ENCODE results near the gene P3H3. TPM values are rescaled to one million over a fixed set of nuclear protein-coding genes. Genes with fewer than 3 reads are reported as not detected.

P3H3 gene
- total and polyA plus RNA-seq, 9 of the 15 experiments (the other 6 are each of a cell fraction or from before 2014, with no cell fraction given) = 0.03 to 15.0 (median 4.8) TPM

GRCh38 chr12:6832125-6832524 is 3.9 kb downstream of the P3H3 start:
- intact Hi-C loops (cut with micrococcal nuclease) = no loop called here
- Histone ChIP-seq H3K4me2 (ENCODE audit: insufficient read depth, low read length) (no peak overlapping the region), H2AFZ (ENCODE audit: low read depth, low read length) (no peak overlapping the region), H3K79me2 (ENCODE audit: control insufficient read depth, insufficient read depth, low read length) (peaks cover 24% of the 10 kb centered on the region), H3K9me1 (ENCODE audit: control insufficient read depth, insufficient read depth, low read length) (no peaks in the 10 kb centered on the region), H3K27ac (ENCODE audit: extremely low read depth, low read depth, low read length) (no peak overlapping the region), H3K36me3 (ENCODE audit: control insufficient read depth, insufficient read depth, low read length) (peaks cover 47% of the 10 kb centered on the region; the same call in 2 of the 3 replicates), H3K9me3 (replicated peaks; ENCODE audit: control insufficient read depth, insufficient read depth, low read depth, low read length) (no peaks in the 10 kb centered on the region), H3K27me3 (ENCODE audit: control insufficient read depth in 2 of 2, insufficient read depth in 2 of 2, low read length in 2 of 2) (no peaks in the 10 kb centered on the region), H3K4me1 (replicated peaks in 1 of 2; ENCODE audit: control insufficient read depth in 2 of 2, insufficient read depth in 2 of 2, low read length in 2 of 2) (peaks cover 9 to 37% of the 10 kb centered on the region in 2 experiments; a peak in 4 of 5 replicates), H3K4me3 (no peak overlapping the region), H3K9ac (ENCODE audit: insufficient read depth in 1 of 2, low read depth in 2 of 2, low read length in 2 of 2) (no peak overlapping the region), H4K20me1 (replicated peaks; ENCODE audit: control insufficient read depth, insufficient read depth, low read length) (no peaks in the 10 kb centered on the region)
- POLR2A ChIA-PET = interaction anchor here (0.6 to 3.9 kb wide), 6 partner anchors 8 to 470 kb away, joined by 3 to 24 read pairs (median 4); no protein-coding TSS in a partner anchor
- TF ChIP-seq HDAC2 (IDR thresholded peaks at IDR 0.05) (no peak), ZNF282 (CRISPR knock-in tag; IDR thresholded peaks at IDR 0.05) (no peak), ZC3H4 (CRISPR knock-in tag; IDR thresholded peaks at IDR 0.05; ENCODE audit: borderline replicate concordance) (no peak), ARID2 (IDR thresholded peaks at IDR 0.05) (no peak), ZBED1 (IDR thresholded peaks at IDR 0.05) (no peak), XRCC4 (IDR thresholded peaks at IDR 0.05; ENCODE audit: extremely low read depth, insufficient read depth, insufficient read length) (no peak), ZFPM2 (CRISPR knock-in tag; IDR thresholded peaks at IDR 0.05) (no peak)
- TF ChIP-seq, protein P1, sequence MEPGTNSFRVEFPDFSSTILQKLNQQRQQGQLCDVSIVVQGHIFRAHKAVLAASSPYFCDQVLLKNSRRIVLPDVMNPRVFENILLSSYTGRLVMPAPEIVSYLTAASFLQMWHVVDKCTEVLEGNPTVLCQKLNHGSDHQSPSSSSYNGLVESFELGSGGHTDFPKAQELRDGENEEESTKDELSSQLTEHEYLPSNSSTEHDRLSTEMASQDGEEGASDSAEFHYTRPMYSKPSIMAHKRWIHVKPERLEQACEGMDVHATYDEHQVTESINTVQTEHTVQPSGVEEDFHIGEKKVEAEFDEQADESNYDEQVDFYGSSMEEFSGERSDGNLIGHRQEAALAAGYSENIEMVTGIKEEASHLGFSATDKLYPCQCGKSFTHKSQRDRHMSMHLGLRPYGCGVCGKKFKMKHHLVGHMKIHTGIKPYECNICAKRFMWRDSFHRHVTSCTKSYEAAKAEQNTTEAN (CRISPR knock-in tag; IDR thresholded peaks at IDR 0.05) = no peak
- FAIRE-seq = no peak
- CTCF ChIA-PET (ENCODE audit: low intra/inter-chr PET ratio) = interaction anchor here (0.6 kb wide), 1 partner anchor 65 kb away, joined by 5 read pairs; no protein-coding TSS in a partner anchor
- no peak for DNase-seq (ENCODE audit: extremely low read depth in 1 of 4, low spot score in 3 of 4)
- no TSS peak for BruUV-seq (replicated peaks)
- WGBS (ENCODE audit: insufficient coverage, low coverage, missing lambda C conversion rate) = 71% methylated on average over 4 of the region's 4 CpGs
- no peak for ATAC-seq
- in situ Hi-C loops (cut with MboI) = no loop called here

All from K562 (cell line).